GM18511 (cell line): ENCODE results near the gene PLCH1.

ENCODE experiments used
- ATAC-seq: cut with Tn5 transposase; IDR thresholded peaks from one replicate; pipeline ENCODE4 v1.9.1; 2021; ENCODE audit warnings: mild to moderate bottlenecking, moderate library complexity; ENCODE audit not compliant: unreplicated experiment

The PLCH1 gene

GRCh38 chr3:155390351-155390750 lies 354.5 kb downstream of the PLCH1 start:
- no peak for ATAC-seq

- ATAC-seq, result no peak
Observed at GRCh38 chr3:155388417-155388816, 356.5 kb downstream of the PLCH1 start.

- ATAC-seq, result no peak
Observed at GRCh38 chr3:155387571-155387970, 357.3 kb downstream of the PLCH1 start.

GRCh38 chr3:155386919-155387318 lies 358.0 kb downstream of the PLCH1 start:
- ATAC-seq, result no peak

GRCh38 chr3:155385896-155386625 lies 358.8 kb downstream of the PLCH1 start:
- ATAC-seq, result no peak

- no peak for ATAC-seq
Observed at GRCh38 chr3:155382396-155383042, 362.4 kb downstream of the PLCH1 start.

- ATAC-seq, result no peak
Observed at GRCh38 chr3:155377847-155378246, 367.0 kb downstream of the PLCH1 start.

GRCh38 chr3:155377071-155377470 lies 367.8 kb downstream of the PLCH1 start:
- no peak for ATAC-seq

- ATAC-seq, result no peak
Observed at GRCh38 chr3:155372281-155372680, 372.6 kb downstream of the PLCH1 start.

GRCh38 chr3:155370764-155371503 lies 373.9 kb downstream of the PLCH1 start:
- no peak for ATAC-seq

GRCh38 chr3:155370198-155370597 lies 374.7 kb downstream of the PLCH1 start:
- ATAC-seq, result no peak

- ATAC-seq, result no peak
Observed at GRCh38 chr3:155369735-155370134, 375.1 kb downstream of the PLCH1 start.

GRCh38 chr3:155369244-155369643 lies 375.6 kb downstream of the PLCH1 start:
- no peak for ATAC-seq

GRCh38 chr3:155368786-155369185 lies 376.1 kb downstream of the PLCH1 start:
- ATAC-seq, result no peak

GRCh38 chr3:155367506-155367905 lies 377.4 kb downstream of the PLCH1 start:
- ATAC-seq, result no peak

- ATAC-seq, result no peak
Observed at GRCh38 chr3:155365178-155365783, 379.6 kb downstream of the PLCH1 start.

- ATAC-seq, result no peak
Observed at GRCh38 chr3:155364492-155364891, 380.4 kb downstream of the PLCH1 start.

GRCh38 chr3:155363690-155364070 lies 381.2 kb downstream of the PLCH1 start:
- ATAC-seq, result no peak

- no peak for ATAC-seq
Observed at GRCh38 chr3:155362808-155363689, 381.8 kb downstream of the PLCH1 start.

GRCh38 chr3:155360281-155360680 lies 384.6 kb downstream of the PLCH1 start:
- no peak for ATAC-seq
